ENCODE data around the gene SLC5A2.
A peak's percentile ranks its signal among the peaks of the same experiment; 100 is the strongest.
"Not testable (repeated sequence)": the region's sequence is repeated elsewhere in the genome, so short reads cannot be mapped to it uniquely, and the experiment has no call there.

SLC5A2 gene

GRCh38 chr16:31483081-31483480 lies at the start of gene SLC5A2:
Gene SLC5A2 (plus strand): TSS chr16:31483123. CDS start chr16:31483137, 14 bp downstream.
- DNase-seq, result no peak

GRCh38 chr16:31435341-31436220 lies 47.3 kb upstream of the SLC5A2 start:
- no peak for DNase-seq

GRCh38 chr16:31436221-31437045 lies 46.5 kb upstream of the SLC5A2 start:
- DNase-seq, result no peak

GRCh38 chr16:31438414-31438813 lies 44.5 kb upstream of the SLC5A2 start:
- DNase-seq, result no peak

- not testable (repeated sequence) for DNase-seq
Observed at GRCh38 chr16:31439023-31439422, 43.9 kb upstream of the SLC5A2 start.

GRCh38 chr16:31439519-31439918 lies 43.4 kb upstream of the SLC5A2 start:
- DNase-seq, result no peak

- no peak for DNase-seq
Observed at GRCh38 chr16:31440516-31441184, 42.3 kb upstream of the SLC5A2 start.

GRCh38 chr16:31441956-31442355 lies 41.0 kb upstream of the SLC5A2 start:
- no peak for DNase-seq

GRCh38 chr16:31445931-31446330 lies 37.0 kb upstream of the SLC5A2 start:
- DNase-seq, result not testable (repeated sequence)

- no peak for DNase-seq
Observed at GRCh38 chr16:31451201-31451600, 31.7 kb upstream of the SLC5A2 start.

- DNase-seq, result no peak
Observed at GRCh38 chr16:31451681-31452351, 31.1 kb upstream of the SLC5A2 start.

- no peak for DNase-seq
Observed at GRCh38 chr16:31452631-31453106, 30.3 kb upstream of the SLC5A2 start.

- no peak for DNase-seq
Observed at GRCh38 chr16:31453255-31454204, 29.4 kb upstream of the SLC5A2 start.

- DNase-seq, result no peak
Observed at GRCh38 chr16:31455601-31456314, 27.2 kb upstream of the SLC5A2 start.

- no peak for DNase-seq
Observed at GRCh38 chr16:31456988-31457360, 25.9 kb upstream of the SLC5A2 start.

- no peak for DNase-seq
Observed at GRCh38 chr16:31458073-31458843, 24.7 kb upstream of the SLC5A2 start.

- DNase-seq, result peak; percentile 95
Observed at GRCh38 chr16:31458844-31459686, 23.9 kb upstream of the SLC5A2 start, which contains the start of gene ARMC5. Gene ARMC5 (plus strand): TSS chr16:31459501. CDS start chr16:31459525, 24 bp downstream.

- peak; percentile 98 for DNase-seq
Observed at GRCh38 chr16:31459687-31460581, 23.0 kb upstream of the SLC5A2 start.

All from NCI-H774 (cell line).